NCI-H2196 treated with DMSO at 0.1 percent for 48 hours (cell line): Measurements from ENCODE around the gene IL17REL.

Experiments
- DNase-seq: peaks from one replicate; lab custom pipeline; 2025; ENCODE audit not compliant: unreplicated experiment; lab: John Stamatoyannopoulos, UW

Gene IL17REL

GRCh38 chr22:50012211-50013181 is at the start of gene IL17REL:
IL17REL (minus strand) TSS chr22:50012765; CDS start chr22:50012646, 119 bp downstream.
- no peak for DNase-seq

- DNase-seq = no peak
These were observed 49.3 kb upstream of the IL17REL start for GRCh38 chr22:50061824-50062355.

DNA sequence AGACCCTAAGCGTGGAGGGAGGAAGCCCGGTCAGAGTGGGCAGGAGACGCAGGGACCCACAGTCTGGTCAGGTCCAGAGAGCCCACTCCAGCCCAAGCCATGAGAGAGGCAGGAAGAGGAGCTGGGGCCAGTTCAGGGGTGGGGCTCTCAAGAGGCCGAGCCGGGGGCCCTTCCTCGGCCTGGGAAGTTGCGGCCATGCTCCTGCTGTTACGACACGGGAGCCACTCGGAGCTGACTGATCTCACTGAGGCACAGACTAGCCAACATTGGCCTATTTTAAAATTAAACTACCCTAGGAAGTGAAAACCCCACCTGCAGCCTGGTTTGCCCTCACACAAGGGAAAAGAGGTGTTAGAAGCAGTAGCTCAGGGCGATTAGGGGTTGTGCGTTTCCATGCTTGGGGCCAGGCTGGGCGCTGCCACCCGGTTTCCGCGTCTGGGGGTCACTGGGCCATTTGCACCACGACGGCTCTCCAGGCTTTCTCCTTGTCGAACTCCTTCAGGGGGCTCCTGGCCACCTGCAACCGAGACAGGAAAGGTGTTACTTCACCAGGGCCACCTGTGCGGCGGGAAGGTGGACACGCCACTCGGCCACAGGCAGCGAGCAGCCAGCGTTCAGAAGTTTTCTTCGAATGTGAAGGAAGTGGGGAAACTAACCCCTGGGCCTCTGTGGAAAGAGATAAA is 48.7 kb upstream of the IL17REL start:
- no peak for DNase-seq

- DNase-seq = no peak
These were observed 48.0 kb upstream of the IL17REL start for GRCh38 chr22:50060441-50061140.

DNA sequence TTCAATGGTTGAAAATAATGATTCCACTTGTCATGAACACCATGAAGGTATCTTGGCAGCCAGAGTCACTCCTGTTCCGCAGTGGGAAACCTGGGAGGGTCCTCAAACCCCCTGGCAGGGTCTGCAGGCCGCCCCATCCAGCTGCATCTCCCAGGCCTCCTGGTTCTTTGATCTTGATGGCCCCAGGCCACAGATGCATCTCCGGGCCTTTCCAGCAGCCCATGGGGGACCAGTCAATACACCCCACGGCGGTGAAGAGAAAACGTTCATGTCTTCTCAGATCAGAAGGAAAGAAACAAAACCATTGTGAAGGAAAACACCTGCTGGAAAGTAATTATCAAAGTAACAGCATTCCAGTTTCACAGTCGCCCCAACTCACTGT is 47.3 kb upstream of the IL17REL start:
- no peak for DNase-seq

GRCh38 chr22:50058906-50059880 is 46.6 kb upstream of the IL17REL start:
- DNase-seq = no peak

DNA sequence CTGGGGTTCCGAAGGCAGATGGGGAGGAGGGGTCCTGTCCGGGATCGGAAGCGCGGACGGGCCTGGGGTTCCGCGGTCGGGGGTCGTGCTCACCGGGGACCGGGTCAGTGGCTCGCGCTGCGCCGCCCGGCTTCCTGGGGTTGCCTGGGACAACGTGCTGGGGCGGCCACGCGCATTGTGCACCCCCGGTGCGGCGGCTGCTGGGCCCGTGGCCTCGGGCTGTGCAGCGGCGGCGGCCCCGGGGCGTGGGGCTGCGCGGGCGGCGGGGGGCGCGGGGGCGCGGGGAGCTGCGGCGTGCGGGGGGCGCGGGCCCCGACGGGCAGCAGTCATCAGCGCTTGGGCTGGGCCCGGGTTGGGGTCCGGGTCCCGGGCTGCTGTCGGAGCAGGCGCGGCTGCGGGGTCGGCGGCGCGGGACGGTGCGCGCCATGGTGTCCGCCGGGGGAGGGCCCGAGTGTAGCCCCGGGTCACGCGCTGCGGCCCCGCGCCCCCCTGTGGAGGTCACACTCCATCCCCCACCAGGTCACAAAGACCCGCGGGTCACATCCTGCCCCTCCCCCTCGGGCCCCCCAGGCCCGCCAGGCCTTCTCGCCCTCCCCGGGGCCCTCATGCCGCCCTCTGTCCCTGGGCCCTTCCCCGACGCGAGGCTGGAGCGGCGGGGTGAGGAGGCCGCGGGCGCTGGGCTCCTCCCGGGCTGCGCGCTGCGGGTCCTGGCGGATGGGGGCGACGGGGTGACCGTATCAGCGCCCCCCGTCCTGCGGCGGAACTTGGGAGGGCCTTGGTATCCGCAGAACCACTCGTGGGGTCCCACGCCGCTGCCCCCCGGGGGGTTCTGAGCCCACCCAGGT is 45.7 kb upstream of the IL17REL start, which contains the start of gene TTLL8:
TTLL8 (minus strand) TSS at position 238 of the 845 bp plus-strand sequence.
- DNase-seq = no peak

DNA sequence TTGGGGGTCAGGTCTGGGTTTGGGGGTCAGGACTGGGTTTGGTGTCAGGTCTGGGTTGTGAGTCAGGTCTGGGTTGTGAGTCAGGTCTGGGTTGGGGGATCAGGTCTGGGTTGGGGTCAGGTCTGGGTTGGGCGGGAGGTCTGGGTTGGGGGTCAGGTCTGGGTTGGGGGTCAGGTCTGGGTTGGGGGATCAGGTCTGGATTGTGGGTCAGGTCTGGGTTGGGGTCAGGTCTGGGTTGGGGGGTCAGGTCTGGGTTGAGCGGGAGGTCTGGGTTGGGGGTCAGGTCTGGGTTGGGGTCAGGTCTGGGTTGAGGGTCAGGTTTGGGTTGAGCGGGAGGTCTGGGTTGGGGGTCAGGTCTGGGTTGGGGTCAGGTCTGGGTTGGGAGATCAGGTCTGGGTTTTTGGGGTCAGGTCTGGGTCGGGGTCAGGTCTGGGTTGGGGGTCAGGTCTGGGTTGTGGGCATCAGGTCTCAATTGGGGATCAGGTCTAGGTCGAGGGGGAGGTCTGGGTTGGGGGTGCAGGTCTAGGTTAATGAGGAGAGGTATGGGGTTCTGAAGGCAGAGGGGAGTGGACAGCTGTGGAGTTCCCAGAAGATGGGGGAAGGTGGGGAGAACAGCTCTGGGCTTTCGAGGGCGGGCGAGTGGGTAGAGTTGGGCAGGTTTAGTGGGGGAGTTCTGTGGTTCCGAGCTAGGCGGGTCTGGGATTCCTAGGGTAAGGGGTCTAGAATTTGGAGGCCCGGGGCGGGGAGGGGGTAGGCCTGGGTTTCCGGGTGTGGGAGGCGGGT is 44.9 kb upstream of the IL17REL start:
- DNase-seq = no peak

- DNase-seq = no peak
These were observed 43.8 kb upstream of the IL17REL start for GRCh38 chr22:50056214-50056972.

DNA sequence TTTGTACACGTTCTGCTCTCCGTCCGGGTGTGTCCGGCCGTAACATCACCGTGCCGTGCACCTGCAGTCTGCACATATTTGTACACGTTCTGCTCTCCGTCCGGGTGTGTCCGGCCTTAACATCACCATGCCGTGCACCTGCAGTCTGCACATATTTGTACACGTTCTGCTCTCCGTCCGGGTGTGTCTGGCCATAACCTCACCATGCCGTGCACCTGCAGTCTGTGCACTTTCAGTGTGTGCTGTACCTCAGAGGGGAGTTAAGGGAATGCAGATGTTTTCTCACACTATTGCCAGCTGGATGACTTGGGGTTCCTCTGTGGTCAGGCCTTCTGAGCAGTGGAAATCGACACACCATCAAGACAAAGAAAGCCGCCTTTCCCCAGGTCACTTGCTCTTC is 41.3 kb upstream of the IL17REL start:
- DNase-seq = no peak

GRCh38 chr22:50051930-50052329 is 39.4 kb upstream of the IL17REL start:
- no peak for DNase-seq

GRCh38 chr22:50049299-50050195 is 37.0 kb upstream of the IL17REL start:
- no peak for DNase-seq

- no peak for DNase-seq
These were observed 36.3 kb upstream of the IL17REL start for GRCh38 chr22:50048836-50049235.

DNA sequence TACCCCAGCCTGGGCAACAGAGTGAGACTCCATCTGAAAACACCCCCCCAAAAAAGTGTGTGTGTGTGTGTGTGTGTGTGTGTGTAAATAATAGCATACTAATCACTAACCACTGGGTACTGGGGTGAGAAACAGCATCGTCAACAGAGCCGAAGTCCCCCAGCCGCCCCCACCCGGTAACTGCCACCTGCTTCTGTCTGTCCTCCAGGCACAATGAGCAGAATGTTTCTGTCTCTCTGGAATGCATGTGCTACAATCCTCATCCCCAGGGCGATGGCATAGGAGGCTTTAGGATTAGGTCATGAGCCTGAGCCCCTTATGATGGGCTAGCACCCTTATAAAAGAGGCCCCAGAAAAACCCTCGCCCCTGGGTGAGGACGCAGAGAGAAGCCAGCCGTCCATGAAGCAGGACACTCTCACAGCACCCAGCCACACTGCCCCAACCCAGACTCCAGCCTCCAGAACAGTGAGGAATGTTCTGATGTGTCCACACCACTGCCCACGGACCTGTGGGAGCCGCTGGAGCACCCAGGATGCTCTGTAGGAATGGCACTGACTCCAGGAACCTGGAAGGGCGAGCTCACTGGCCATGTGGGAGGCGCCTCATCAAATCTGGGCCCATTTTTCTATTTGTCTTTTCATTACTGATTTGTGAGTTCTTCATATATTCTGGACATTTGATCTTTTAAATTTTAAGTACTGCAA is 35.6 kb upstream of the IL17REL start:
- no peak for DNase-seq

DNA sequence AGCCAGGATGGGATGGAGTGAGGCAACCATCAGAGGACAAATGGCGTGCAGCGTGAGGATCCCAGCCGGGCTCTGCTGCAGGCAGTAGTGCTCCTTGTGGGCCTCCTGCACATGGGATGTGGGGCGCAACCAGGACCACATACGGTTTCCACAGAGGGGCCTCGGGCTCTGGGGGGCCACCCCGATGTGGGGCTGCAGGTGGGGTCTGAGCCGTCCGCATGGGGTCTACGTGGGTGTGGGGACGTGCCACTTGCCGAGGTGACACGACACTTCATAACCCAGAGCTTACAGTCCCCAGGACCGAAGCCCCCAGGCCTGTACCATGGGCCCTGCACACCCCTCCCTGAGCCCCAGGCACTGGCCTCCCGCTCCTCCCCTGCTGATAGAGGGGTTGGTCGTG is 34.8 kb upstream of the IL17REL start:
- DNase-seq = no peak
